T-helper 22 cell (primary cell): ENCODE results near the gene HEMGN.
A peak's percentile ranks its signal among the peaks of the same experiment; 100 is the strongest.
"Not testable (repeated sequence)": the region's sequence is repeated elsewhere in the genome, so short reads cannot be mapped to it uniquely, and the experiment has no call there.

Source experiments
- DNase-seq: peaks from one replicate; pipeline ENCODE4 v3.0.0-alpha.2; 2020; ENCODE audit warnings: low read depth

HEMGN gene

DNA sequence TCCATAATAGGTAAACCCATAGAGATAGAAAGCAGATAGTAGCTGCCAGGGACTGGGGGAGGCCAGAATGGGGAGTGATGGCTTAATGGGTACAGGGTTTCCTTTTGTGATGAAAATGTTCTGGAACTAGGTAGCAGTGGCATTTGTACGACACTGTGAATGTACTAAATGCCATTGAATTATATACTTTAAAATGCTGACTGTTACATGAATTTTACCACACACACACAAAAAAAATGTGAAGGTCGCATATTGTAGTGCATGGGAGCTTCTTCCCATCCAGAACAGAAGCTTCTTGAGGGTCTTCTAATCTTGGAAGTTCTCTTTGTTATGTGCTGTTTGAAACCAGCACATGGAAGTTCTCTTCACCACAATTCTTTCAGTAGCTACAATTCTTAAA is 25.3 kb upstream of the HEMGN start:
- no peak for DNase-seq

DNA sequence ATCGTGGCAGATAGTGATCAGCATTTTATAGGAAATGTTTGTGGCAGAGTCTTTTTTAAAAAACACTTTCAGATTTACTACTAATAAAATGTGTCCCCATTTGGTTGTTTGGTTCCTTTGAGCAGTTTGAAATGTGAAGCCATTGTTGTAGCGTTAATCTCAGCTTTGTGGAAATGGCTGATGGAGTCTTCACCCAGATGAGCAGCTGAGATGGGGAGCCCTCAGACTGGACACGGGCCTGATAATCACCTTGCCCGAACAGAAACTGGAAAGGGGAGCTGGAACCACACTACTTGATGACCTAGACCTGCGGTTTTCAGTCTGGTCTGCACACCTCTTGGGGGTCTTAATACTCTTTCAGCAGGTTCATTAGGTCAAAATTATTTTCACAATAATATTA is 24.6 kb upstream of the HEMGN start:
- no peak for DNase-seq

GRCh38 chr9:97962136-97962535 is 24.2 kb upstream of the HEMGN start:
- DNase-seq, result no peak

DNA sequence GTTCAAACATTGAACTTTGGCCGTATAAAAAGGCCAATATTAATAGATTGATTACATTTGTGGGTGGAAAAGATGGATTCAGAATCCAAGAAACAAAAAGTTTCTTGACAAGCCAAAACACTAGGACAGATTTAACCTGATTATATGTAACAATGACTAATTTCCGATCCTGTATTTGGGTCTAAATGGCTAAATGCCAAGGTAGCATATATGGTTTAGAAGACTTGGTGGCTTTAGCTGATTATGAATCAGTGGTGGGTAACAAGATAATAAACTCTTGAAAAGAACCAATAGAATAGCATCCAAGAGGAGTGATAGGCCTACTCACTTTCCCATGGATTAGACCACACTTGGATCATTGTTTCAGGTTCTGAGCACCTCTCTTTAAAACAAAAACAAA is 23.4 kb upstream of the HEMGN start:
- no peak for DNase-seq

DNA sequence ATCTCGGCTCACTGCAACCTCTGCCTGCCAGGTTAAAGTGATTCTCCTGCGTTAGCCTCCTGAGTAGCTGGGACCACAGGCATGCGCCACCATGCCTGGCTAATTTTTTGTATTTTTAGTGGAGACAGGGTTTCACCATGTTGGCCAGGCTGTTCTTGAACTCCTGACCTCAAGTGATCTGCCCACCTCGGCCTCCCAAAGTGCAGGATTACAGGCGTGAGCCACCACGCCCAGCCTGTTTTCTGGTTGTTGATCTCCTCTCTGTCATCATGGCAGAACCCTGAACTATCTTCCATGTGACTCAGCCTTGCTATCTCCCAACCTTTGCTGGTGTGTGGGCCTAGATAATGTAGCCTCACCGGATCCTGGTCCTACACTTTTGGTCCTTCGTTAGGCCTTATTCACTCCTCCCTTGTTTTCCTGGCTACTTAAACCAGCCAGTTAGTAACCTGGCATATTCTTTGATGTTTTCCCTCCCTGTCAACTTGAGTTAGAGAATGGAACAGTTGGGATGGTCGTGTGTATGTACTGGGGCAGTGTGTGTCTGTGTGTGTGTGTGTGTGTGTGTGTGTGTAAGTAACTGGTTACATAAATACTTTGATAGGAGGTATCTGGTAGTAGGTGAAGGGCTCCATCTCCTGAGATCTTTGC is 22.8 kb upstream of the HEMGN start:
- not testable (repeated sequence) for DNase-seq

DNA sequence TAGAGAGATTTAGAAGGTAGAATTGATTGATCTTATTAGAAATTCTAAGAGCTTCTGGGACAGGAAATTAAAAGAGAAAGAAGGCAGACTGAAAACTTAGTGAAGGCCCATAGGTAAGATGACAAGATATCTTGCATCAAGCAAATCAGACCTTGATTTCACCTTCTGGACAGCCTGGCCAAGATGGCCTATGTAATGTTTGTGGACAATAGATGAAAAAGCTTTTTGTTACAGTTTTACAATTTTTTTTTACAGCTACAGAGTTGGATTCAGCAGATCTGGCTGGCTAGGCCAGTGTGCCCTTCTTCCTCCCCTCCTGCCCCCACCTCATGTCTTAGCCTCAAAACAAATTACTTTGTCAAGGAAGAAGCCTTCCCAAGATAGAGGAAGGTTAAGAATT is 21.6 kb upstream of the HEMGN start:
- no peak for DNase-seq

- no peak for DNase-seq
Measured at GRCh38 chr9:97958812-97959511, 21.0 kb upstream of the HEMGN start.

- DNase-seq, result no peak
Measured at GRCh38 chr9:97956331-97956730, 18.4 kb upstream of the HEMGN start.

GRCh38 chr9:97954550-97954989 is 16.6 kb upstream of the HEMGN start:
- peak; percentile 23 for DNase-seq

DNA sequence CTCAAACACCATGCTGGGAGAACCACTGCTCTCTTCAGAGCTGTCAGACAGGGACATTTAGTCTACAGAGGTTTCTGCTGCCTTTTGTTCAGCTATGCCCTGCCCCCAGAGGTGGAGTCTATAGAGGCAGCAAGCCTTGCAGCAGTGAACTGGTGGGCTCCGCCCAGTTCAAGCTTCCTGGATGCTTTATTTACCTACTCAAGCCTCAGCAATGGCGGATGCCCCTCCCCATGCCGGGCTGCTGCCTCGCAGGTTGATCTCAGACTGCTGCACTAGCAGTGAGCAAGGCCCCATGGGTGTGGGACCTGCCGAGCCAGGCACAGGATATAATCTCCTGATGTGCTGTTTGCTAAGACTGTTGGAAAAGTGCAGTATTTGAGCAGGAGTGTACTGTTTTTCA is 12.9 kb upstream of the HEMGN start:
- not testable (repeated sequence) for DNase-seq

DNA sequence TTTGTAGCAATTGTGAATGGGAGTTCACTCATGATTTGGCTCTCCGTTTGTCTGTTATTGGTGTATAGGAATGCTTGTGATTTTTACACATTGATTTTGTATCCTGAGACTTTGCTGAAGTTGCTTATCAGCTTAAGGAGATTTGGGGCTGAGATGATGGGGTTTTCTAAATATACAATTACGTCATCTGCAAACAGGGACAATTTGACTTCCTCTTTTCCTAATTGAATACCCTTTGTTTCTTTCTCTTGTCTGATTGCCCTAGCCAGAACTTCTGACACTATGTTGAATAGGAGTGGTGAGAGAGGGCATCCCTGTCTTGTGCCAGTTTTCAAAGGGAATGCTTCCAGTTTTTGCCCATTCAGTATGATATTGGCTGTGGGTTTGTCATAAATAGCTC is 9.1 kb upstream of the HEMGN start:
- not testable (repeated sequence) for DNase-seq

DNA sequence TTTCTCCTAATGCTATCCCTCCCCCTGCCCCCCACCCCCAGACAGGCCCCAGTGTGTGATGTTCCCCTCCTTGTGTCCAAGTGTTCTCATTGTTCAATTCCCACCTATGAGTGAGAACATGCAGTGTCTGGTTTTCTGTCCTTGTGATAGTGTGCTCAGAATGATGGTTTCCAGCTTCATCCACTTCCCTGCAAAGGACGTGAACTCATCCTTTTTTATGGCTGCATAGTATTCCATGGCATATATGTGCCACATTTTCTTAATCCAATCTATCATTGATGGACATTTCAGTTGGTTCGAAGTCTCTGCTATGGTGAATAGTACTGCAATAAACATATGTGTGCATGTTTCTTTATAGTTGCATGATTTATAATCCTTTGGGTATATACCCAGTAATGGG is 7.5 kb upstream of the HEMGN start:
- not testable (repeated sequence) for DNase-seq

DNA sequence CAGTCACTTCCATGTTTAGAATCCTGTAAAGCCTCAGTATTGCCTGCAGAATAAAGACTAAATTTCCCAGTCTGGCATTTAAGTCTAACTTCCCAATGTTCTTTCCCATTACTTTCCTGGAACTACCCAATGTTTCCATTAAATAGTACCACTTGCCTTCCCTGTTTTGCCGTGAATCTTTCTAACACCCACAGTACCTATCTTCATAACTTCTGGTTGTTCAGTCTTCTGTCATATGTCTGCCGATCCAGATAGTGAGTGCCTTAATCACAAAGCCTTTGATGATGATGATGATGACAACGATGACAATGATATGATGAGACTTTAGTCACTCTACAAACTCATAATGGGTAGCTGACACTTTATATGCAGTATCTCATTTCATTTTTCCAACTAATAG is 6.6 kb upstream of the HEMGN start:
- DNase-seq, result no peak

GRCh38 chr9:97943308-97943855 is 5.4 kb upstream of the HEMGN start:
- no peak for DNase-seq

- no peak for DNase-seq
Measured at GRCh38 chr9:97941323-97941722, 3.4 kb upstream of the HEMGN start.

DNA sequence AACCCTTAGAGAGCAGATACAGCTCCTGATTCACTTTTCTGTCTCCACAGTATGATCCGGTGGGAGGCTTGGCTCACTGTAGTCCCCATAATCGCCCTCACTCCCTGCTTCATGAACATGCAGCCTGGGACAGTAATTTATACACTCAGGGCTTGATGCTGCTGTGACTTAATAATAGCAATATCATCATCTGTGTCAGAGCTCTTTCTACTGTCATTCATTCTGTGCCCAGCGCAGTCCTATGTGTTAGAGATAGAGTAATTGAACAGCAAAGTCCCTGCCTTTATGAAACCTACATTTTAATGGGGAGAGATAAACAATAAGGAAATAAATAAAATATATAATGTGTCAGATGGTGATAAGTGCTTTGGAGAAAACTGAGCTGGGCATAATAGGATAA is 2.8 kb upstream of the HEMGN start:
- no peak for DNase-seq

DNA sequence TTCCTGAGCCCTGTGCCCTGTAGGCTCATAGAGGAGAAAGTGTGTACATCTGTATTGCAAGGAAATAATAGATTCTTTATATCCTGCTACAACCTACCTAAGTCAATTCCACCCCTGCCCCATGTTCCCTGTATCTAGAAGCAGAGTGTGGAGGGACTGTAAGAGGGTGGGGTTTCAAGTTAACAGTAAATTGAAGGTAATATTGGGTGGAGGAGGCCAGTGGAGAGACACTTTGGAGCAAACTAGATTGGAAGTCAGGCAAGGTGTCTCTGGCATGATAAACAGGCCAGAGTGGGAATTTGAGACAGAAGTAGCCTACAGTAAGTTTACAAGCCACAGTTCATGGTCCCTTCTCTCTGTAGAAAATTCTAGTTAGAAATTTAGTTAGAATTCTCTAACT is 2.3 kb upstream of the HEMGN start:
- DNase-seq, result no peak

GRCh38 chr9:97936998-97937397 is 974 bp downstream of the HEMGN start:
- DNase-seq, result no peak

DNA sequence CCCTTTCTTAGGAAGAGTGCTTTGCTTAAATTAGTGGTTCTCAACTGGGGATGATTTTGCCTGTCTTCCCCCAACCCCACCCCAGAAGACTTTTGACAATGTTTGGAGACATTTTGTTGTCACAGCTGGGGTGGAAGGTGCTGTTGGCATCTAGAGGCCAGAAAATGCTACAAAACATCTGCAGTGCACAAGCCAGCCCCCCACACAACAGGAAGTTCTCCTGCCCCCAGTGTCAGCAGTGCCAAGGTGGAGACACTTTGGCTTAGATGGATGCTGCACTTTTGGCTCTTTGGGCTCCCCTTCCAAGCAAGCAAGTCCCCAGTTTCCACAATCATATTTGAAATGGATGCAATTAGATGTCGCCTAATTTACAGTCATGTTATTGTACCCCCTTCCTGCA is 2.7 kb downstream of the HEMGN start:
- DNase-seq, result no peak

GRCh38 chr9:97934321-97935115 is 3.5 kb downstream of the HEMGN start:
- no peak for DNase-seq

GRCh38 chr9:97933297-97933998 is 4.5 kb downstream of the HEMGN start:
- DNase-seq, result no peak

DNA sequence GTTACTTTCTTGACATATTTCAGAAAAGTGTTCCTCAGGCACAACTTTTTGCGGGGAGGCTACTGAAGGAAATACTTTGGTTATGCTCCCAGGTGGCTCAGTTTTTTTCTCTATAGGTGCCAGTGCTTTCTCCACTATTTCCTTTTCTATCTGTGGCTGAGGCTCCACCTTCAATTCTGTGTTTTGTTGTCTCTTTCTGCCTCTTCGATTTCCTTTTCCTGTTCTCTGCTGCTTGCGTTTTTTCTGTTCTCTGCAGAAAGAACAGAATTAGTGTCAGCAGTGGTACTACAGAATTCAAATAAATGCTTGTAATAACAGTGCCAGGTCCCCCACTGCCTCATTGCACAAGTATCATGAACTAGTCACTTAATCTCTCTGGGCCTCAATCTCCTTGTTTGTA is 7.0 kb downstream of the HEMGN start:
- DNase-seq, result no peak
